Measurements from ENCODE around the gene ARMC7. TPM values are rescaled to one million over a fixed set of nuclear protein-coding genes. Genes with fewer than 3 reads are reported as not detected.

ARMC7 gene
- polyA plus RNA-seq, 4 donors = 7.6 to 21.2 (median 16.0) TPM

Other genes with a start within 250 kb of the ARMC7 start
- gene FDXR, start 237.0 kb upstream of the ARMC7 start, polyA plus RNA-seq (ENCODE audit: insufficient read length in 4 of 4) = 10 to 100 TPM in 1 of 4 donors, 1 to 10 TPM in 3; 4.3 to 11.3 (median 6.1) TPM
- gene FADS6, start 216.3 kb upstream of the ARMC7 start, polyA plus RNA-seq (ENCODE audit: insufficient read length in 4 of 4) = under 1 TPM in 2 of 4 donors, not detected in 2; 0.36 to 0.49 TPM
- under 1 TPM; 0.48 to 0.82 (median 0.60) TPM for gene USH1G, start 186.7 kb upstream of the ARMC7 start, polyA plus RNA-seq (ENCODE audit: insufficient read length in 4 of 4)
- under 1 TPM in 1 of 4 donors, not detected in 3; 0.08 TPM for gene OTOP2, start 185.7 kb upstream of the ARMC7 start, polyA plus RNA-seq (ENCODE audit: insufficient read length in 4 of 4)
- gene OTOP3, start 174.1 kb upstream of the ARMC7 start, polyA plus RNA-seq (ENCODE audit: insufficient read length in 4 of 4) = not detected
- 10 to 100 TPM in 3 of 4 donors, 1 to 10 TPM in 1; 5.4 to 19.6 (median 12.6) TPM for gene HID1, start 137.2 kb upstream of the ARMC7 start, polyA plus RNA-seq (ENCODE audit: insufficient read length in 4 of 4)
- gene CDR2L, start 122.3 kb upstream of the ARMC7 start, polyA plus RNA-seq (ENCODE audit: insufficient read length in 4 of 4) = 1 to 10 TPM; 7.4 to 9.7 (median 9.0) TPM
- gene MRPL58, start 97.3 kb upstream of the ARMC7 start, polyA plus RNA-seq (ENCODE audit: insufficient read length in 4 of 4) = 10 to 100 TPM; 19.1 to 29.5 (median 25.6) TPM
- 100 to 1,000 TPM; 181 to 366 (median 314) TPM for gene ATP5PD, start 63.0 kb upstream of the ARMC7 start, polyA plus RNA-seq (ENCODE audit: insufficient read length in 4 of 4)
- gene KCTD2, start 62.7 kb upstream of the ARMC7 start, polyA plus RNA-seq (ENCODE audit: insufficient read length in 4 of 4) = 10 to 100 TPM; 27.8 to 36.6 (median 31.1) TPM
- 10 to 100 TPM; 13.4 to 43.4 (median 23.9) TPM for gene SLC16A5, start 22.0 kb upstream of the ARMC7 start, polyA plus RNA-seq (ENCODE audit: insufficient read length in 4 of 4)
- 10 to 100 TPM; 33.1 to 68.4 (median 48.5) TPM for gene NT5C, start 21.8 kb downstream of the ARMC7 start, polyA plus RNA-seq (ENCODE audit: insufficient read length in 4 of 4)
- gene JPT1, start 44.5 kb downstream of the ARMC7 start, polyA plus RNA-seq (ENCODE audit: insufficient read length in 4 of 4) = 100 to 1,000 TPM in 1 of 4 donors, 10 to 100 TPM in 3; 57.9 to 103 (median 92.5) TPM
- 100 to 1,000 TPM; 632 to 882 (median 751) TPM for gene SUMO2, start 73.0 kb downstream of the ARMC7 start, polyA plus RNA-seq (ENCODE audit: insufficient read length in 4 of 4)
- gene NUP85, start 95.7 kb downstream of the ARMC7 start, polyA plus RNA-seq (ENCODE audit: insufficient read length in 4 of 4) = 10 to 100 TPM; 57.1 to 75.1 (median 62.6) TPM
- gene GGA3, start 151.6 kb downstream of the ARMC7 start, polyA plus RNA-seq (ENCODE audit: insufficient read length in 4 of 4) = 10 to 100 TPM; 32.2 to 44.3 (median 43.4) TPM
- 10 to 100 TPM; 41.4 to 77.6 (median 72.9) TPM for gene MRPS7, start 151.9 kb downstream of the ARMC7 start, polyA plus RNA-seq (ENCODE audit: insufficient read length in 4 of 4)
- gene MIF4GD, start 161.3 kb downstream of the ARMC7 start, polyA plus RNA-seq (ENCODE audit: insufficient read length in 4 of 4) = 10 to 100 TPM; 16.1 to 22.5 (median 20.4) TPM
- 1 to 10 TPM; 6.5 to 8.5 (median 8.1) TPM for gene SLC25A19, start 179.5 kb downstream of the ARMC7 start, polyA plus RNA-seq (ENCODE audit: insufficient read length in 4 of 4)

Measured in left renal pelvis (tissue), 4 donors.